Stimulated activated CD4-positive, alpha-beta T cell treated with anti-CD3 and anti-CD28 coated beads, Interleukin-4, amount 100 ng/mL, for 48 hours (primary cell): ENCODE results near the gene PLEKHN1.
A peak's percentile ranks its signal among the peaks of the same experiment; 100 is the strongest.

Experiments used
- DNase-seq, 2 donors: peaks; one replicate each; pipeline ENCODE4 v3.0.0-alpha.2; 2020; ENCODE audit warnings: low read depth in 2 of 2

PLEKHN1 gene

GRCh38 chr1:960363-961131 is 5.7 kb upstream of the PLEKHN1 start, which contains the start of gene KLHL17:
KLHL17 (plus strand) TSS chr1:960584; CDS start chr1:960694, 110 bp downstream.
- DNase-seq: peak; percentile 82 to 86

DNA sequence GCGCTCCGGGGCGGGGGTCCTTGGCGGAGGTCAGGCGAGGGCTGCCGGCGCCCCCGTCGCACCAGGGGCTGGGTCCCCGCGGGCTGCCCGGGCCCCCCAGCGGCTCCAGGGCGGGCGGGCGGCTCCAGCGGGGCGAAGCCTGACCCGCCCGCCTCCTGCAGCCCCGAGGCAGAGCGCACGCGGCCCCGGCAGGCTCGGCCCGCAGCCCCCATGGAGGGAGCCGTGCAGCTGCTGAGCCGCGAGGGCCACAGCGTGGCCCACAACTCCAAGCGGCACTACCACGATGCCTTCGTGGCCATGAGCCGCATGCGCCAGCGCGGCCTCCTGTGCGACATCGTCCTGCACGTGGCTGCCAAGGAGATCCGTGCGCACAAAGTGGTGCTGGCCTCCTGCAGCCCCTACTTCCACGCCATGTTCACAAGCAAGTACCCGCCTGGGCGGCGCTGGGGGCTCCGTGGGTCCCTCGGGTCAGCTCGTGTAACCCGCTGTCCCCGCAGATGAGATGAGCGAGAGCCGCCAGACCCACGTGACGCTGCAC is 5.1 kb upstream of the PLEKHN1 start:
- DNase-seq: no peak

DNA sequence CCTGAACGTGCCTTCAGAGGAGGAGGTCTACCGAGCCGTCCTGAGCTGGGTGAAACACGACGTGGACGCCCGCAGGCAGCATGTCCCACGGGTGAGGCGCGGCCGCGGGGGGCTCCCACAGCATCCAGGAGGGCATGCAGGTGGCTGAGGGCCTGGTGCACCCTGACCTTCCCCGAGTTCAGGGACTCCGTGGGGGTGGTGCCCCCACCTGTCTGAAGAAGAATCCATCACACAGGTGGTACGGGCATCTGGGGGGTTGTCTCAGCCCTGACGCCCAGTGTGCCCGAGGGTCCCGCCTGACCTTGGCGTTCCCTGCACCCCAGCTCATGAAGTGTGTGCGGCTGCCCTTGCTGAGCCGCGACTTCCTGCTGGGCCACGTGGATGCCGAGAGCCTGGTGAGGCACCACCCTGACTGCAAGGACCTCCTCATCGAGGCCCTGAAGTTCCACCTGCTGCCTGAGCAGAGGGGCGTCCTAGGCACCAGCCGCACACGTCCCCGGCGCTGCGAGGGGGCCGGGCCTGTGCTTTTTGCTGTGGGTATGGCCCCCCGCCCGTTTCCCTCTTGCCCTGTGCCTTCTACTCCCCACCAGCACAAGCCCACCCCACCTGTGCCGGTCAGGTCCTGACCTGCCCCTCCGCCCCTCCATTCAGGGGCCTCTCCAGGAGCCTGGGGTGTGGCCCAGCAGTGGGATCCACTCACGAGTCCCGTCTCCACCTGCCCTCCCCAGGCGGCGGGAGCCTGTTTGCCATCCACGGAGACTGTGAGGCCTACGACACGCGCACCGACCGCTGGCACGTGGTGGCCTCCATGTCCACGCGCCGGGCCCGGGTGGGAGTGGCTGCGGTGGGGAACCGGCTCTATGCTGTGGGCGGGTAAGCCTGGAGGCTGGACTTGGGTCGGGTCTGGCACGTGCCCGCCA is 3.6 kb upstream of the PLEKHN1 start:
- DNase-seq: no peak

DNA sequence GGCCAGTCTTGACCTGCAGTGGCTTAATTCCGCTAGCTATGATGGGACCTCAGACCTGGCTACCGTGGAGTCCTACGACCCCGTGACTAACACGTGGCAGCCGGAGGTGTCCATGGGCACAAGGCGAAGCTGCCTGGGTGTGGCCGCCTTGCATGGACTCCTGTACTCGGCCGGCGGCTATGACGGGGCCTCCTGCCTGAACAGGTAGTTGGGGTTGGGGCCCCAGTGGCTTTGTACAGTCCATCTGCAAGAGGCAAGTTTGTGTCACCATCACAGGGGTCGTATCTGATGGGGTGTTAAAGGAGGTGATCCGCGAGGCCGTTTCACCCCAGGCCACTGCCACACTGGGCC is 3.0 kb upstream of the PLEKHN1 start:
- no peak for DNase-seq

- DNase-seq: no peak
Measured at GRCh38 chr1:963746-964525, 2.3 kb upstream of the PLEKHN1 start.

DNA sequence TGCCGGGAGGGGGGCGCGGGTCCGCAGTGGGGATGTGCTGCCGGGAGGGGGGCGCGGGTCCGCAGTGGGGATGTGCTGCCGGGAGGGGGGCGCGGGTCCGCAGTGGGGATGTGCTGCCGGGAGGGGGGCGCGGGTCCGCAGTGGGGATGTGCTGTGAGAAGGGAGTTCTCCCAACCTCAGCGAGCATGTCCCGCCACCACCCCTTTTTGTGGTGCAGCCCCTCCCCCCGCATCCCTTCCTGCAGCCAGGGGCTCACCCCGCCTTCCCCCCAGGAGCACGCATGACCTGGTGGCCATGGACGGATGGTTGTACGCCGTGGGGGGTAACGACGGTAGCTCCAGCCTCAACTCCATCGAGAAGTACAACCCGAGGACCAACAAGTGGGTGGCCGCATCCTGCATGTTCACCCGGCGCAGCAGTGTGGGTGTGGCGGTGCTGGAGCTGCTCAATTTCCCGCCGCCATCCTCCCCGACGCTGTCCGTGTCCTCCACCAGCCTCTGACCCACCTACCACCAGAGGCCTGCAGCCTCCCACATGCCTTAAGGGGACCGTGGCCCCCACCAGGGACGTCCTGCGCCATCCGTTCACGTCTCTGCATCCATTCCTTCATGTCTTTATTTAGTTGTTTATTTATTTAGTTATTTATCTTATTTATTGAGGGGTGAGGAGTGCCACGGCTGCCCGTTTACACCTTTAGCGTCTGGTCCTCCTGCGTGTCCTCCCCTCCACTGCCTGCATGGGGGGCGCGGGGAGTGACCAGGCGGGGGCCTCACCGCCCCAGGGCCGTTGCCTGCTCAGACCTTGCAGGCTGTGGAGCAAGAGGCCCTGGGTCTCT is 1.4 kb upstream of the PLEKHN1 start:
- no peak for DNase-seq

- DNase-seq: no peak
Measured at GRCh38 chr1:965526-966134, 652 bp upstream of the PLEKHN1 start.

DNA sequence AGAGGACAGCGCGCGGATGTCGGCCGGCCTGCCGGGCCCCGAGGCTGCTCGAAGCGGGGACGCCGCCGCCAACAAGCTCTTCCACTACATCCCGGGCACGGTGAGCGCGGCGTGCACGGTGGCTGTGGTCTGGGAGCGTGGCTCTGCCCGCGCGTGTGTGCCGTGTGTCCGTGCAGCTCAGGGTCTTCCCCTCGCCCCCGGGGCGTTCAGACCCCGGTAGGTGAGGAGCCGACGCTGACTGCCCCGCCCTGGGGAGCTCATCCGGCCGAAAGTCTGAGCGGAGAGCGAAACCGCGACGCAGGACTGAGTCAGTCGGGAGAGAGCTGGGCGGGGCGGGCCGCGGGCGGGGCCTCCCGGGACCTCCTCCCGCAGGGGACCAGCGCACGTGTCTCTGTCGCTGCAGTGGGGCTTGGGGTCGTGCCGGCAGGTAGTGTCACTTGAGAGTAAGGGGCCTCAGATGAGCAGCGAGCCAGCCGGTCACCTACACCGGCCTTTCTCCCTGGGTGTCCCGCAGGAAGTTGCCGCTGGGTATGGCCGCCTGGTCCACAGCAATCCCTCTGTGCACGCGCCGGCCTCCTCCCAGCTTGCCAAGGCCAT is 520 bp downstream of the PLEKHN1 start:
- DNase-seq: peak; percentile 78 to 83

- no peak for DNase-seq
Measured at GRCh38 chr1:967466-968343, 1.4 kb downstream of the PLEKHN1 start.

DNA sequence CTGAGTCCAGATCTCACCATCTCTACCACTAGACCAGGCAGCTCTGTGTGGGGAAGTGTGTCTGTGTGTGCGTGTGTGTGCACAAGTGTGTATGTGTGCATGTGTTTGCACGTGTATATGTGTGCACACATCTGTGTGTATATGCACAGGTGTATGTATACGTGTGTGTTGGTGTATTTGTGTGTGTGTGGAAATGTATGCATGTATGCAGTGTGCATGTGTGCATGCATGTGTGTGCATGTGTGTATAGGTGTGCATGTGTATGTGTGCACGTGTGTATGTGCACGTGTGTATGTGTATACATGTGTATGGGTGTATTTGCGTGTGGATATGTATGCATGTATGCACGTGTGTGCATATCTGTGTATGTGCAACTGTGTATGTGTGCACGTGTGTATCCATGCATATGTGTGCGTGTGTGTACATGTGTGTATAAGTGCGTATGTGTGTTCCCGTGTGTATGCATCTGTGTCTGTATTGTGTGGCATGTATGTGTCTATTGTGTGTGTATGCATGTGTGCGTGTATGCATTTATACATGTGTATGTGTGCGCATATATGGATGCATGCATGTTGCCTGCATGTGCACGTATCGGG is 3.1 kb downstream of the PLEKHN1 start:
- DNase-seq: no peak

DNA sequence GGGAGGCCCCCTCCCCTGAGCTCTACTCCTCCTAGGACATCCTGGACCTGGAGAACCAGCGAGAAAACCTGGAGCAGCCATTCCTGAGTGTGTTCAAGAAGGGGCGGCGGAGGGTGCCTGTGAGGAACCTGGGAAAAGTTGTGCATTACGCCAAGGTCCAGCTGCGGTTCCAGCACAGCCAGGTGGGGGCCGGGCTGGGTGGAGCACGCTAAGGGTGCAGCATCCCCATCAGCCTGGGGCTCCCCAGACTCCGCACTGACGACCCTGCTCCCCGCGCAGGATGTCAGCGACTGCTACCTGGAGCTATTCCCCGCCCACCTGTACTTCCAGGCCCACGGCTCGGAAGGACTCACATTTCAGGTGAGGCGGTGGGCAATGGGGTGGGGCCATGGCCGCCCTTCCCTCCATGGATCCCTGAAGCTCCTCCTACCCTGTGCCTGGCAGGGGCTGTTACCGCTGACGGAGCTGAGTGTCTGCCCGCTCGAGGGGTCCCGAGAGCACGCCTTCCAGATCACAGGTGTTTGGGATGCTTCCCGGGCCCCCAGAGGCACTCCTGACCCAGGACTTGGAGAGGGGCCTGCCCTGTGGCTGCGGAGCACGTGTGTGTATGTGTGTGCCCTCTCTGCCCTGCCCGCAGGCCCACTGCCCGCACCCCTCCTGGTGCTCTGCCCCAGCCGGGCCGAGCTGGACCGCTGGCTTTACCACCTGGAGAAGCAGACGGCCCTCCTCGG is 4.1 kb downstream of the PLEKHN1 start:
- DNase-seq: no peak

DNA sequence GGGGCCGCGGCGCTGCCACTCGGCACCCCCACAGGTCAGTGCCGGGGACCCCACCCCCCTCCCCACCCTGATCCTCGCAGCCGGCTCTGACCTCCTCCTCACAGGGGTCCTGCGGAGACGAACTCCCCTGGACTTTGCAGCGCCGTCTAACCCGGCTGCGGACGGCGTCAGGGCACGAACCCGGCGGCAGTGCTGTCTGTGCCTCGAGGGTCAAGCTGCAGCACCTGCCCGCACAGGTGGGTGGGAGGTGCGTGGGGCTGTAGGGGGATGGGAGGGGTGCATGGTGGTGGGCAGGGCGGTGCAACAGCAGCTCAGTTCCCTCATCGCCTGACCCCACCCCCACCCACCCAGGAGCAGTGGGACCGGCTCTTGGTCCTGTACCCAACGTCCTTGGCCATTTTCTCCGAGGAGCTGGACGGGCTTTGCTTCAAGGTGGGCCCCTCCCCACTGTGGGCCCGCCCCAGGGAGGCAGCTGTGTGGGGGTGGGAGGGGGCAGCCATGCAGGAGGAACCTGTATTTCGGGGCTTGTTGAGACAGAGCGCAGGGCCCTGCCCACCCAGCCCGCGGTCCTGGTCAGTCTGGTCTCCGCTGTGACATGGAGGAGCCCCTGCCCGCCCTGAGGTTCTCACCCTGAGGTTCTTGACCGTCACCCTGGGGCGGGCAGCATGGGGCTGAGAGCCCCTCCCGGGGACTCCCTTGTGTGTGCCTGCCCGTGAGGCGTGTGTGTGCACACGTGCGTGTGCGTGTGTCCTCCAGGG is 4.9 kb downstream of the PLEKHN1 start:
- no peak for DNase-seq

GRCh38 chr1:971751-972506 is 5.6 kb downstream of the PLEKHN1 start:
- DNase-seq: no peak

DNA sequence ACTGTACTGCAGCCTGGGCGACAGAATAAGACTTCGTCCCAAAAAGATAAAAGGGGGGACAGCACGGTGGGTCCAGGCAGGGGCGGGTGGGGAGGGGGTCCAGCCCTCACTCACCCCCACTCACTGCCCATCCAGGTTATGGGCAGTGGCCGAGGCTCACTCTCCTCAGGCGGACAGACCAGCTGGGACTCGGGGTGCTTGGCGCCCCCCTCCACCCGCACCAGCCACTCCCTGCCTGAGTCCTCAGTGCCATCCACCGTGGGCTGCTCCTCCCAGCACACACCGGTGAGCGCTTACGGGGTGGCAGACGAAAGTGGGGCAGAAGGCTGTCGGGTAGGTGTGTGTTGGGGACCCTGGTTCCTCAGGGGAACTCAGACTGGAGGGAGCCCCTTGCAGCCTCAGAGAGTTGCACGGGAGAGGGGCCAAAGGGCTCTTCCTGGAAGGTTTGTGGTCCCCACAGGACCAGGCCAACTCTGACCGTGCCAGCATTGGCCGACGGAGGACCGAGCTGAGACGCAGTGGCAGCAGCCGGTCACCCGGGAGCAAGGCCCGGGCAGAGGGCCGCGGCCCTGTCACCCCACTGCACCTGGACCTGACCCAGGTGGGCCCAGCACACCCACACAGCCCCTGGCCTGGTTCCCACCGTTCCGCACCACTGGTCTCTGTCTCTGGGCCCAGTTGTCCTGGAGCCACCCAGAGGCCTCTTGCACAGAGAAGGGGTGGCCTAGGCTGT is 6.6 kb downstream of the PLEKHN1 start:
- DNase-seq: no peak

- DNase-seq: no peak
Measured at GRCh38 chr1:973459-974292, 7.4 kb downstream of the PLEKHN1 start.
